PC-3 (cell line): ENCODE results near the gene PARG. TPM values are rescaled to one million over a fixed set of nuclear protein-coding genes. Genes with fewer than 3 reads are reported as not detected.

Experiments
- ATAC-seq: fragments of 200-7000 bp; cut with Tn5 transposase; 2 replicates; pipeline ENCODE4 v1.9.1; 2020; ENCODE audit warnings: mild to moderate bottlenecking, moderate library complexity
- BruUV-seq: library from RNA; stranded (reverse); fragments of 400-500 nt; replicated peaks from 2 replicates; lab custom pipeline; 2021; lab: Mats Ljungman, UMichigan
- CTCF ChIA-PET: fragments of 300-600 bp; sonication (Branson Sonifier 250); formaldehyde crosslinking; loops from one replicate; lab custom pipeline; 2022; ENCODE audit warnings: antibody characterized with exemption; lab: Charles Lee
- POLR2A ChIA-PET: fragments of 300-600 bp; sonication (Branson Sonifier 250); formaldehyde crosslinking; loops from one replicate; lab custom pipeline; 2022; ENCODE audit warnings: antibody characterized with exemption; ENCODE audit not compliant: unreplicated experiment; lab: Charles Lee
- DNase-seq: peaks from one replicate; pipeline ENCODE4 v3.0.0-alpha.2; 2015
- H2AFZ ChIP-seq: fragments of 300-600 bp; sonication (generic); 2 replicates; pipeline ENCODE4 v1.6.0; 2016; ENCODE audit warnings: antibody characterized with exemption, low read length
- H3F3A ChIP-seq: fragments of 300-600 bp; sonication (generic); one replicate; pipeline ENCODE4 v1.6.0; 2017; ENCODE audit warnings: antibody characterized with exemption, low read length, control low read depth, mild to moderate bottlenecking; ENCODE audit not compliant: unreplicated experiment
- H3K27ac ChIP-seq: fragments of 300-600 bp; sonication (generic); 2 replicates; pipeline ENCODE4 v1.5.1; 2016; ENCODE audit warnings: mild to moderate bottlenecking, low read length
- H3K27me3 ChIP-seq: fragments of 300-600 bp; sonication (generic); 2 replicates; pipeline ENCODE4 v1.6.1; 2016; ENCODE audit warnings: low read length, mixed read lengths
- H3K36me3 ChIP-seq: fragments of 300-600 bp; sonication (generic); 2 replicates; pipeline ENCODE4 v1.6.1; 2016; ENCODE audit warnings: low read depth, mixed run types, low read length, mixed read lengths
- H3K4me1 ChIP-seq: fragments of 300-600 bp; sonication (generic); 2 replicates; pipeline ENCODE4 v1.5.1; 2016; ENCODE audit warnings: low read length; ENCODE audit not compliant: insufficient read depth
- H3K4me2 ChIP-seq: fragments of 300-600 bp; sonication (generic); 2 replicates; pipeline ENCODE4 v1.6.0; 2016; ENCODE audit warnings: low read length
- H3K4me3 ChIP-seq: fragments of 300-600 bp; sonication (generic); 2 replicates; pipeline ENCODE4 v1.5.1; 2016; ENCODE audit warnings: mild to moderate bottlenecking, low read length, mixed read lengths
- H3K79me2 ChIP-seq: fragments of 300-600 bp; sonication (generic); 2 replicates; pipeline ENCODE4 v1.6.1; 2017; ENCODE audit warnings: low read length, mixed read lengths
- H3K9ac ChIP-seq: fragments of 300-600 bp; sonication (generic); 2 replicates; pipeline ENCODE4 v1.6.0; 2016; ENCODE audit warnings: mild to moderate bottlenecking, low read length
- H3K9me2 ChIP-seq: fragments of 300-600 bp; sonication (generic); replicated peaks from 2 replicates; pipeline ENCODE4 v1.6.1; 2016; ENCODE audit warnings: mixed run types, low read length, mixed read lengths
- H3K9me3 ChIP-seq: fragments of 300-600 bp; sonication (generic); 2 replicates; pipeline ENCODE4 v1.6.1; 2016; ENCODE audit warnings: low read length, mixed read lengths
- H4K20me1 ChIP-seq: fragments of 300-600 bp; sonication (generic); 2 replicates; pipeline ENCODE4 v1.6.1; 2016; ENCODE audit warnings: low read length, mixed read lengths
- CTCF ChIP-seq: fragments of 300-600 bp; sonication (generic); conservative IDR thresholded peaks from 2 replicates; pipeline ENCODE4 v1.5.1; 2017; ENCODE audit warnings: antibody characterized with exemption, low read depth, mild to moderate bottlenecking, low read length
- EZH2 ChIP-seq: fragments of 300-600 bp; sonication (generic); IDR thresholded peaks from one replicate; pipeline ENCODE4 v1.6.1; 2017; ENCODE audit warnings: antibody characterized with exemption, mild to moderate bottlenecking, low read length; ENCODE audit not compliant: unreplicated experiment
- EZH2phosphoT487 ChIP-seq: fragments of 300-600 bp; sonication (generic); IDR thresholded peaks from 2 replicates; pipeline ENCODE4 v1.6.1; 2018; ENCODE audit warnings: mild to moderate bottlenecking, antibody characterized with exemption, low read length, borderline replicate concordance
- intact Hi-C: fragments of 100-400 bp; cut with micrococcal nuclease; formaldehyde crosslinking; loops from 2 replicates; pipeline ENCODE4 v1.9.0; 2023
- total RNA-seq: library from RNA; depleted of rRNA; stranded (reverse); fragments of >200 nt; gene quantifications from 2 replicates; pipeline ENCODE4 v1.2.3, GENCODE V29; 2014

Gene PARG
- total RNA-seq, 1 experiment from 2014 or later, result 85.4 TPM

- no peaks in the 10 kb centered on the region for H3K27me3 ChIP-seq
- no peak overlapping the region for H3K9ac ChIP-seq
- POLR2A ChIA-PET, result no interaction called here
- no peaks in the 10 kb centered on the region for H3F3A ChIP-seq
- TF ChIP-seq EZH2phosphoT487 (no peak), EZH2 (no peak), CTCF (no peak)
- H3K4me1 ChIP-seq, result no peaks in the 10 kb centered on the region
- no peak overlapping the region for H2AFZ ChIP-seq
- CTCF ChIA-PET, result no interaction called here
- H3K27ac ChIP-seq, result no peak overlapping the region
- no peak overlapping the region for H3K4me3 ChIP-seq
- no peaks in the 10 kb centered on the region for H3K79me2 ChIP-seq
- ATAC-seq, result no peak
- no TSS peak for BruUV-seq
- no peak overlapping the region for H3K4me2 ChIP-seq
- DNase-seq, result no peak
- peaks cover 37% of the 10 kb centered on the region; the same call in 1 of the 2 replicates for H3K36me3 ChIP-seq
- H3K9me3 ChIP-seq, result no peaks in the 10 kb centered on the region
- H3K9me2 ChIP-seq, result no peaks in the 10 kb centered on the region
- H4K20me1 ChIP-seq, result no peaks in the 10 kb centered on the region
- intact Hi-C loops, result no loop called here
Measured at GRCh38 chr10:49830016-49830415, 111.8 kb downstream of the PARG start.

GRCh38 chr10:49827297-49827696 lies 114.5 kb downstream of the PARG start:
- intact Hi-C loops, result no loop called here
- DNase-seq (no peak), ATAC-seq (no peak)
- no peaks in the 10 kb centered on the region for H3K27me3 ChIP-seq
- POLR2A ChIA-PET, result no interaction called here
- H2AFZ ChIP-seq, result no peak overlapping the region
- H4K20me1 ChIP-seq, result no peaks in the 10 kb centered on the region
- H3K9me2 ChIP-seq, result no peaks in the 10 kb centered on the region
- no TSS peak for BruUV-seq
- no peak overlapping the region for H3K4me2 ChIP-seq
- no peaks in the 10 kb centered on the region for H3F3A ChIP-seq
- no peaks in the 10 kb centered on the region for H3K9me3 ChIP-seq
- TF ChIP-seq CTCF (no peak), EZH2 (no peak), EZH2phosphoT487 (no peak)
- CTCF ChIA-PET, result no interaction called here
- peaks cover 32% of the 10 kb centered on the region; the same call in 1 of the 2 replicates for H3K36me3 ChIP-seq
- H3K9ac ChIP-seq, result no peak overlapping the region
- no peak overlapping the region for H3K4me3 ChIP-seq
- H3K27ac ChIP-seq, result no peak overlapping the region
- H3K4me1 ChIP-seq, result no peaks in the 10 kb centered on the region
- no peaks in the 10 kb centered on the region for H3K79me2 ChIP-seq

GRCh38 chr10:49819234-49819958 lies 122.4 kb downstream of the PARG start:
- H3K27ac ChIP-seq, result no peak overlapping the region
- H3K4me2 ChIP-seq, result no peak overlapping the region
- no peaks in the 10 kb centered on the region for H4K20me1 ChIP-seq
- no peak overlapping the region for H2AFZ ChIP-seq
- no peak overlapping the region for H3K9ac ChIP-seq
- ChIA-PET CTCF (no interaction called here), POLR2A (interaction anchor here (0.6 kb wide), 1 partner anchor 16 kb away, joined by 5 read pairs; no protein-coding TSS in a partner anchor)
- TF ChIP-seq EZH2 (no peak), CTCF (no peak), EZH2phosphoT487 (no peak)
- no peak for DNase-seq
- H3K9me3 ChIP-seq, result no peaks in the 10 kb centered on the region
- H3K9me2 ChIP-seq, result no peaks in the 10 kb centered on the region
- no TSS peak for BruUV-seq
- no peaks in the 10 kb centered on the region for H3K79me2 ChIP-seq
- no peaks in the 10 kb centered on the region for H3K4me1 ChIP-seq
- H3F3A ChIP-seq, result no peaks in the 10 kb centered on the region
- no peaks in the 10 kb centered on the region for H3K27me3 ChIP-seq
- peaks cover 54% of the 10 kb centered on the region for H3K36me3 ChIP-seq
- intact Hi-C loops, result no loop called here
- no peak for ATAC-seq
- H3K4me3 ChIP-seq, result no peak overlapping the region
